ENCODE data around the gene MYH10. TPM values are rescaled to one million over a fixed set of nuclear protein-coding genes. Genes with fewer than 3 reads are reported as not detected.

The MYH10 gene
- total RNA-seq, 1 experiment from 2014 or later, result 251 TPM

DNA sequence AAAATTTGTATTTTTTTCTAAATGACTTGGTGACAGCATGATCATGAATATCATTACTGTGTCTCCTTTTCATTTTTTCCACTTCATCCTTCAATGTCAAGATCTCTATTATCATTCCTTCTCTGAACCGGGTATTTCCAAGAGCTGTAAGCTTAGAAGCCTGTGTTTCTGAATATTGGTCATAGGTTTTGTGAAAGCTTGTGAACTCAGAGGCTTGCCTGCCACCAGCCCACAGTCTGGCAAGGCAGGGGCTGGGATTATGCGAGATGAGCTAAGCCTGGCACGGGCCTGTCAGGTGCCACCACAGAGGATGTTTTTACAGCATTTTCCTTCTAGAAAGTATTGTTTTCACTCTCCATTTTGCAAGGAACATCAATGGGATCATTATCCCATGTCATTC lies 92.8 kb downstream of the MYH10 start:
- no peaks in the 10 kb centered on the region for H4K20me1 ChIP-seq (ENCODE audit: control insufficient read depth, insufficient read depth, insufficient read length)
- H4K5ac ChIP-seq (ENCODE audit: insufficient read length, low read depth, low read length), result no peak overlapping the region
- H3K79me1 ChIP-seq (ENCODE audit: insufficient read depth, low read depth, low read length, poor library complexity, severe bottlenecking), result peaks cover 6% of the 10 kb centered on the region
- DNase-seq, result no peak
- H3K4me2 ChIP-seq (ENCODE audit: insufficient read depth, insufficient read length, low read length), result no peak overlapping the region
- Mint-ChIP-seq H3K27ac (no peak overlapping the region), H3K9me3 (no peaks in the 10 kb centered on the region), H3K4me3 (no peak overlapping the region), H3K27me3 (ENCODE audit: low read depth) (no peaks in the 10 kb centered on the region), H3K4me1 (no peaks in the 10 kb centered on the region), H3K36me3 (ENCODE audit: insufficient read depth in 1 of 3, low read depth in 3 of 3) (peaks cover 22 to 59% (median 58%) of the 10 kb centered on the region in 3 experiments; a peak in 6 of 7 replicates)
- H2AK5ac ChIP-seq (ENCODE audit: insufficient read length, low read length), result no peak overlapping the region
- no peak overlapping the region for H3K56ac ChIP-seq (ENCODE audit: insufficient read length, low read depth, low read length)
- no peaks in the 10 kb centered on the region for H3K4me1 ChIP-seq (ENCODE audit: insufficient read depth, low read length)
- no peak overlapping the region for H4K8ac ChIP-seq (replicated peaks; ENCODE audit: insufficient read length, low read depth, low read length)
- no peak overlapping the region for H4K91ac ChIP-seq (ENCODE audit: insufficient read length, low read depth, low read length)
- WGBS (ENCODE audit: extremely low coverage, insufficient read length, low lambda C conversion rate), result no CpG with 5 or more reads among the region's 3 CpGs
- no peaks in the 10 kb centered on the region for H3K27me3 ChIP-seq (ENCODE audit: insufficient read depth, low read length)
- no peak overlapping the region for H2BK20ac ChIP-seq (ENCODE audit: low read depth, low read length, poor library complexity, severe bottlenecking)
- no peak overlapping the region for H3K27ac ChIP-seq (ENCODE audit: insufficient read length, low read depth, low read length)
- no peak overlapping the region for H2BK5ac ChIP-seq (ENCODE audit: insufficient read length, low read length)
- no peak overlapping the region for H3K18ac ChIP-seq (ENCODE audit: insufficient read length, low read depth, low read length)
- H3K9me3 ChIP-seq (ENCODE audit: control insufficient read depth, low read depth, low read length), result no peaks in the 10 kb centered on the region
- no peak overlapping the region for H2BK15ac ChIP-seq (ENCODE audit: low read depth, low read length)
- H3K23me2 ChIP-seq (ENCODE audit: insufficient read length, low read depth, low read length, poor library complexity, severe bottlenecking), result no peaks in the 10 kb centered on the region
- H3K4ac ChIP-seq (ENCODE audit: low read depth, low read length), result no peak overlapping the region
- no peak for TF ChIP-seq CTCF (conservative IDR thresholded peaks at IDR 0.05)
- no peaks in the 10 kb centered on the region for H3K79me2 ChIP-seq (ENCODE audit: insufficient read depth, low read length)
- H2BK12ac ChIP-seq (ENCODE audit: insufficient read length, low read depth, low read length), result no peak overlapping the region
- no peak overlapping the region for H3K14ac ChIP-seq (ENCODE audit: insufficient read depth, low read length)
- no peak overlapping the region for H2AFZ ChIP-seq (ENCODE audit: low read length)
- no peak overlapping the region for H3K9ac ChIP-seq (ENCODE audit: extremely low read depth, insufficient read length, low read length)
- no peak overlapping the region for H3T11ph ChIP-seq (ENCODE audit: low read length)
- H3K23ac ChIP-seq (ENCODE audit: insufficient read length, low read depth, low read length), result no peak overlapping the region
- no peak overlapping the region for H2BK120ac ChIP-seq (ENCODE audit: low read depth, low read length, poor library complexity, severe bottlenecking)
